SU-DHL-6 (cell line): ENCODE results near the gene TTL.
"Not testable (repeated sequence)": the region's sequence is repeated elsewhere in the genome, so short reads cannot be mapped to it uniquely, and the experiment has no call there.

Source experiments
- CTCF ChIP-seq: fragments of 200-600 bp; sonication (generic); IDR thresholded peaks from one replicate; pipeline ENCODE4 v1.5.1; 2017; ENCODE audit warnings: antibody characterized with exemption, mild to moderate bottlenecking, low read length, moderate library complexity; ENCODE audit not compliant: insufficient read depth, poor library complexity, severe bottlenecking
- EZH2phosphoT487 ChIP-seq: fragments of 200-600 bp; sonication (generic), shearing (Covaris generic); conservative IDR thresholded peaks from 2 replicates; pipeline ENCODE4 v1.6.1; 2018; ENCODE audit warnings: mild to moderate bottlenecking, antibody characterized with exemption, low read length, moderate library complexity, mixed read lengths

- not testable (repeated sequence) for TF ChIP-seq CTCF, EZH2phosphoT487
These were observed 19.0 kb downstream of the TTL start for GRCh38 chr2:112500850-112501484.
